SKM-1 treated with dmso at 0.1 percent for 144 hours (cell line): ENCODE measurements around the gene SH3BP2.

Experiments
- DNase-seq: peaks from one replicate; lab custom pipeline; 2025; ENCODE audit not compliant: unreplicated experiment; lab: John Stamatoyannopoulos, UW

The SH3BP2 gene

GRCh38 chr4:2849267-2850152, 56.6 kb downstream of the SH3BP2 start:
- DNase-seq: no peak

DNA sequence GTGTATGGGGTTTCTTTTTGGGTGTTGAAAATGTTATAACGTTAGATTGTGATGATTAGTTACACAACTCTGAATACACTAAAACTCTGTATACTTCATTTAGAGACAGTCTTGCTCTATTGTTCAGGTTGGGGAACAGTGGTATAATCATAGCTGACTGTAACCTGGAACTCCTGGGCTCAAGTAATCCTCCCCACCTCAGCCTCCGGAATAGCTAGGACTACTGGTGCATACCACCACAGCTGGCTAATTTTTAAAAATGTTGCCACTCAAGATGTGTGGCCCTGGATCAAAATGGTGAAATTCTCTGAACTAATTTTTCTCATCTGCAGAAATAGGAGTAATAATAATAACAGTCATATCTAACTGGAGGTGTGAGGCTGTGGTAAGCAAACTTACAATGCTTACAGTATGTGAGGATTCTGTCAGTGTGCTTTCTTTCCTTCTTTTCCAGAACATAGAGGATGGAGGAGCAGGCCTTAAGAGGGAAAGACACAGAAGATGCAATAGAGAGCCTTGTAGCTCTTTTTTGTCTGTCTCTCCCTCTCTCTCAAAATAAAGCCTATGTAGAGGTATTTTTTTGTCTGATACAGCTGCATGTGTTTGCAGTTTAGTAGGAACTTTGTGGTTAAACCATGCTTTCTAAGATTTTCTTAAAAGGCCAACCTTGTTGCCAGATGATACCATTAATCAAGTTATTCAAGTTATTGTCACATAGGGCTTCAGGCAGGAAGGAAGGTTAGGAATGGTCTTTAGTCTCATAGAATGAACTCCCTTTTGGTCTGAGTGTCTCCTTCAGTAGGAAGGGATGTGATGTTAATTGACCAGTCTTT, 58.3 kb downstream of the SH3BP2 start:
- no peak for DNase-seq

GRCh38 chr4:2852481-2852921, 59.6 kb downstream of the SH3BP2 start:
- DNase-seq: no peak

DNA sequence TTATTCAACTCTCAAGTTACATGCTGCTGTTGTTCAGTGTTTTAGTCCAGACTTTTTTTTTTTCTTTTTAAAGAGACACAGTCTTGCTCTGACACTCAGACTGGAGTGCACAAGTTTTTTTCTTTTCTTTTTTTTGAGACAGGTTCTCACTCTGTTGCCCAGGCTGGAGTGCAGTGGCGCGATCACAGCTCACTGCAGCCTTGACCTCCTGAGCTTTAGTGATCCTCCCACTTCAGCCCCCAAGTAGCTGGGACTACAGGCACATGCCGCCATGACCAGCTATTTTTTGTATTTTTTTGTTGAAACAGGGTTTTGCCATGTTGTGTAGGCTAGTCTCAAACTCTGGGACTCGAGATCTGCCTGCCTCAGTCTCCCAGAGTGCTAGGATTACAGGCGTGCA, 62.7 kb downstream of the SH3BP2 start:
- no peak for DNase-seq

DNA sequence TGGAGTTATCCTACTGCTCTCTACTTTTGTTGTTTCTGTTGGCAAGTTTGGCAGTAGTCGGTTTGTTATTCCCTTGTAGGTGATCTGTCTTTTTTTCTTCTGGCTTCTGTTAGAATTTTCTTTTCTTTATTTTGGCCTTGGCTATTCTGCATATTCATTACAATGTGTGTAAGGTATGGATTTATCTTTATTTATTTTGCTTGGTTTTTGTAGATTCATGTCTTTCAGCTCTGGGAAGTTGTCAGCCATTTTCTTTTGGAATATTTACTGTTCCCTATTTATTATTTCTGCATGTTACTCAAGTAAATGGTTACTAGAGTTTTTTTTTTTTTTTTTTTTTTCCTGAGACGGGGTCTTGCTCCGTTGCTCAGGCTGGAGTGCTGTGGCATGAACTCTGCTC, 63.4 kb downstream of the SH3BP2 start:
- no peak for DNase-seq

DNA sequence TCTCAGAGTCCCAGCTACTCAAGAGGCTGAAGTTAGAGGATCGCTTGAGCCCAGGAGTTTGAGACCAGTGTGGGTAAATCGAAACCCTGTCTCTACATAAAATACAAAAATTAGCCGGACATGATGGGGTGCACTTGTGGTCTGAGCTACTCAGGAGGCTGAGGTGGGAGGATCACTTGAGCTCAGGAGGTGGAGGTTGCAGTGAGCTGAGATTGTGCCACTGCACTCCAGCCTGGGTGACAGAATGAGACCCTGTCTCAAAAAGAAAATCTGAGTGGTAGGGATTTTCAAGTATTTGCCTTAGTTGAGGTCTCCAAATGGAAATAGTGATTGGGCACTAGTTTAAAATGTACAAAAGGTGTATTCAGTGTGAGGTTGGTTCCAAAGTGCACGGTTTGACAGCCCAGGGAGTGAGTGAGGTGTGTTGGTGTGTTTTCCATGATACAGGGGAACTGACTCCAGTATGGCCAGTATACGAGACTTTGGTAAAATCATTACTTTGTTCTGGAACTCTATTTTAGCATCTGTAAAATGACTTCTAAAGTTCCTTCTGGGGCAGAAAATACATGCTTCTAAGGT, 64.6 kb downstream of the SH3BP2 start:
- DNase-seq: no peak

DNA sequence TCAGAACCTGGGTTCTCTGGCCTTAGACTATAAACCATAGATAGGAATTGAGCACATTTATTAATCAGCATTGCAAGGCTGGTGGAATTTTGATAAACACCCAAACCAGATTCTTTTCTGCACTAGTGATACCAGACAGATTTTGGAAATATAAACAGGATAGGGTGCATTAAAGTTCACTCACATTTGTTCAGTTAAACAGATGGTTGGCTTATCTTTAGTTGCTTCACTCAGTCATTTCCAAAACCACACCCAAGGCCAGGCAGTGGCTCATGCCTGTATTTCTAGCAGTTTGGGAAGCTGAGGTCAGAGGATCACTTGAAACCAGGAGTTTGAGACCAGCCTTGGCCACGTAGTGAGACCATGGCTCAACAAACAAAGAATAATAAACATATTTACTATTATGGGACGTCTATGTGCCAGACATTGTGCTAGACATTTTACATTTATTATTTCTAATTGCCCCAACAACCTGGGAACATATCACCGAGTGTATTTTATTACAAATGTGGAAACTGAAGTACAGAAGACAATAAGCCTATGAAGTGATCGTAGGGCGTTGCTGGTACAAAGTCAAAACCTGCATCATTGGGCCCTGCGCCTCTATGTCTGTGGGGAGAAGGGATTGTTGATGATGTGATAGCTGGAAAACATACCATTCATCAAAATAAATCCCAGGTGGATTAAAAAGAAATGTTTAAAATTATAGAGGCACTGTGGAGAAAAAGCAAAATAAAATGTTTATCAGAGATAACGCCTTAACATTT, 65.7 kb downstream of the SH3BP2 start:
- DNase-seq: no peak

DNA sequence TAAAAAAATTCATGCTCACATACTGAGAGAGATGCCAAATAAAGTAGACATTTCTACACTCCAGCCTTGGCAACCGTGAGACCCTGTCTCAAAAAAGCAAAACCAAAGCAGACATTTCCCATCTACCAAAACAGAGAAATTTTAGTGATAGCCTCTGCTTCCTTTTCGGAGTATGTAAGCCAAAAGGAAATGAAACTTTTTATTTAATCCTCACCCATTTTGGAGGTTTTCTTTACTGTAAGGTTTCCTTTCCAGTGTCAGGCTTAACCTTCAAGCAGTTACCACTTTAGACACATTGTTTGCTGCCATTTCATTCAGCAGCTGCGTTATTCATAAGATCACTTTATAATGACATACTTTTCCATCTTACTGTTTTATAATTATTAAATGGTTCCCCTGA, 66.6 kb downstream of the SH3BP2 start:
- DNase-seq: no peak

GRCh38 chr4:2860391-2861348, 67.8 kb downstream of the SH3BP2 start:
- peak; percentile 54 for DNase-seq

DNA sequence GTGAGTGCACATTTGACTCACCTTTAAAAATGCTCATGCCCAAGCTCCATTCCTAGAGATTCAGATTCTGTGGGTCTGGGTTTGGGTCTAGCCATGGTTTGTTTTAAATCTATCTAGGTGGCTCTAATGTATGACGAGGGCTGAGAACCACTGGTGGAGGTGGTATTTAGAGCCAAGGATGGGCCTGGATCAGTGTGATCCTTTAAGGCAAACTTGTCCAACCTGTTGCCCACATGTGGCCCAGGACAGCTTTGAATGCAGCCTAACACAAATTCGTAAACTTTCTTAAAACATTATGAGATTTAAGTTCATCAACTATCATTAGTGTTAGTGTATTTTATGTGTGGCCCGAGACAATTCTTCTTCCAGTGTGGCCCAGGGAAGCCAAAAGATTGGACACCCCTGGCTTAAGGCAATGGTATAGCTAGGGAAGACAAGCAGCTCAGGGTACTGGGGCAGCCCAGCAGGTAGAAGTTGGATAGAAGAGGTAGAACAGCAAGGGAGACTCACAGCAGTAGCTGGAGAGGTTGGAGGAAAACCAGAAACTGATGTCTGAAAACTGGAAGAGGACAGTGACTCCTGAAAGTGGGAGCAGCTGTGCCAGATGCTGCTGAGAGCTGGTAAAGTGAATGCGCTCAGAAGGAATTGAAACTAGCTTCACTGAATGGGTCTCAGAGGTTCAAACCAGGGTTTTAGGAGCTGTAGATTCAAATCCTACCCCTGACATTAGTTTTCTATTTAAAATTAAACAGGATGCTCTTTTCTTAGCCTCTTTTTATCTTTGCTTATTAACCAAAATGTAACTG, 68.9 kb downstream of the SH3BP2 start:
- no peak for DNase-seq

DNA sequence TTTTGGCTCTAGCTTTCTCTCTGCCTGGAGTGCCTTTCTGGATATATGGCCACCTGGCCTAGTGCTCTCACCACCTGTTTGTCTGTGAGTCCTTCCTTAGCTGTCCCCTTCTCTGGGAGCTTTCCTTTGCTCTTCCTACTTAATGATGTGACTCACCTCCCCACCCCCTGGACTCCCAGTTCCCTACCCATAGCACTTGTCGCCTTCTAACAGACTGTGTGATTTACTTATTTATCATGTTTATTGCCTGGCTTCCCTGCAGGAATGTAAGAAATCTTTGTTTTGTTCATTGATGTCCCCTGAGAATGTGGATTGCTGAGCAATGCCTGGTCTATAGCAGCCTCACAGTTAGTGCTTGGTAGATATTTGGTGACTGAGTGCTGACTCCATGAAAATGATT, 69.6 kb downstream of the SH3BP2 start:
- DNase-seq: no peak

GRCh38 chr4:2863649-2864048, 70.8 kb downstream of the SH3BP2 start:
- no peak for DNase-seq

DNA sequence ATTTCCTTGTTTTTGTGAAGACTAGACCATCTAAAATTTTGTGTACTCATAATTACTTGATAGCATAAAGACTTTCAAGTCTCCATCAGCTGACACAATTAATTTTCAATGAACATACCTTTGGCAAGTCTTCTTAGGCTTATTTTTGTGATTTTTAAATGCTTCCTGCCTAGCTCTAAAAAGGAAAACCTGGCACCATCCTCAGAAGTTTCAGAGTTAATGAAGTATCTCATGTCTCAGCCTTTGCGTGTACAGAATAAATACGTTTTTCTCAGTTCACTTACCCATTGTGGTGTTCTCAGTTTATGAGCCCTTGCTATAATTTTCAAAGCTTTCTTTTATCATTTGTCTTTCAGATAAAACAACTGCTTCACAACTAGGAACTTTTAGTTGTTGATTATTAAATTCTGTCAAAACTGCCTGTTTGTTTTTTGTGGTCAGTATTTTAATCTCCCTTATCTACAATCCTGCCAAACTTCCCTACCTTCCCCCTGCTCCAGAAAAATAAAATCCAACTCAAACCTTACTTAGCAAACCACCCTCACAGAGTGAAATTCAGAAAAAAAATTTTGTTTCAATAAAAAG, 72.4 kb downstream of the SH3BP2 start:
- DNase-seq: no peak

DNA sequence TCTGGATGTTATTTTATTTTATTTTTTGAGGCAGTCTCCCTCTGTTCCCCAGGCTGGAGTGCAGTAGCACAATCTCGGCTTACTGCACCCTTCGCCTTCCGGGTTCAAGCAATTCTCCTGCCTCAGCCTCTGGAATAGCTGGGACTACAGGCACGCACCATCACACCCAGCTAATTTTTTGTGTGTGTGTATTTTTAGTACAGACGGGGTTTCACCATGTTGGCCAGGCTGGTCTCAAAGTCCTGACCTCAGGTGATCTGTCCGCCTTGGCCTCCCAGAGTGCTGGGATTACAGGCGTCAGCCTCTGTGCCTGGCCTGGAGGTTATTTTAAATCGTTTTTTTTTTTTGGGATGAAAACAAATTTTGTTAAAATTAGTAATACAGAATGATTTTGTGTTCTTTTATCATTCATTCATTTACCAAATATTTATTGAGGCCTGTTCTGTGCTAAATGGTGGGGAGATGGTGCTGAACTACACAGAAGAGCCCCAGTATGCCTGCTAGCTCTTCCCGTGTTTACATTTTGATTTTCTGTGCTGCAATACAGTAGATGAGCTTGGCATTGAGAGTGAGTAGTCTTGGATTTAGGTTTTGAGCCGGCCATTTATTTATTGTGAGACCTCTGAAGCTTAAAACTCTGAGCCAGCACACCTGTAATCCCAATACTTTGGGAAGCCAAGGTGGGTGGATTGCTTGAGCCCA, 73.4 kb downstream of the SH3BP2 start:
- DNase-seq: no peak

GRCh38 chr4:2866891-2867290, 74.0 kb downstream of the SH3BP2 start:
- no peak for DNase-seq

- no peak for DNase-seq
Observed at GRCh38 chr4:2867758-2868491, 75.0 kb downstream of the SH3BP2 start.

GRCh38 chr4:2868877-2869487, 76.1 kb downstream of the SH3BP2 start:
- DNase-seq: no peak
